ENCODE data around the gene SCGB3A2.

- TF ChIP-seq POLR2A (IDR thresholded peaks at IDR 0.05) (no peak), CTCF (IDR thresholded peaks at IDR 0.05) (no peak)
Observed at GRCh38 chr5:147878066-147878759, at the start of gene SCGB3A2.
